Tibial nerve (tissue), 4 donors: ENCODE data around the gene MSI2. TPM values are rescaled to one million over a fixed set of nuclear protein-coding genes. Genes with fewer than 3 reads are reported as not detected.

ENCODE experiments used
- DNase-seq, 2 donors: peaks; one replicate each; pipeline ENCODE4 v3.0.0-alpha.2; 2019; ENCODE audit warnings: low spot score in 2 of 2
- H3K27ac ChIP-seq, 4 donors: fragments of 200-600 bp; sonication (generic) in 3 of 4; one replicate each; pipeline ENCODE4 v1.5.1; 2017 to 2019; ENCODE audit warnings: mild to moderate bottlenecking in 1 of 4
- H3K27me3 ChIP-seq, 2 donors: fragments of 200-600 bp; sonication (generic) in 1 of 2; one replicate each; pipeline versions ENCODE4 v1.5.1 to v1.6.0; 2017 to 2019
- H3K36me3 ChIP-seq, 3 donors: fragments of 200-600 bp; sonication (generic); one replicate each; pipeline ENCODE4 v1.5.1; 2018 to 2019
- H3K4me1 ChIP-seq, 4 donors: fragments of 200-600 bp; sonication (generic) in 3 of 4; one replicate each; pipeline ENCODE4 v1.5.1; 2017 to 2019
- H3K4me3 ChIP-seq, 4 donors: fragments of 200-600 bp; sonication (generic) in 3 of 4; one replicate each; pipeline ENCODE4 v1.5.1; 2017 to 2019; ENCODE audit warnings: mild to moderate bottlenecking in 1 of 4, moderate library complexity in 1 of 4
- H3K9me3 ChIP-seq, 4 donors: fragments of 200-600 bp; sonication (generic) in 3 of 4; one replicate each; pipeline ENCODE4 v1.5.1; 2017 to 2019
- CTCF ChIP-seq, 5 experiments: fragments of 200-600 bp in 3 of 5; fragments of 450-650 bp in 2 of 5; sonication (generic) in 3 of 5; IDR thresholded peaks; one replicate each; pipeline ENCODE4 v1.5.1; 2016 to 2019; ENCODE audit warnings: antibody characterized with exemption in 5 of 5, mild to moderate bottlenecking in 3 of 5, moderate library complexity in 2 of 5
- EP300 ChIP-seq, 2 donors: sonication (generic); formaldehyde crosslinking; IDR thresholded peaks; one replicate each; pipeline ENCODE4 v1.6.1; 2017; ENCODE audit warnings: antibody characterized with exemption in 2 of 2, mild to moderate bottlenecking in 1 of 2
- POLR2A ChIP-seq, 2 donors: fragments of 450-650 bp; IDR thresholded peaks; one replicate each; pipeline ENCODE4 v1.6.1; 2017; ENCODE audit warnings: antibody characterized with exemption in 2 of 2, mild to moderate bottlenecking in 2 of 2, moderate library complexity in 2 of 2
- WGBS, 2 donors: methylation state at CpG; one replicate each; pipeline ENCODE4 v1.1.5; 2018; 5-methylcytosine and 5-hydroxymethylcytosine counted together
- total RNA-seq, 4 donors: library from RNA; depleted of rRNA; stranded (reverse); fragments of >200 nt; gene quantifications; one replicate each; pipeline ENCODE4 v1.1.0, GENCODE V29; 2016

Gene MSI2
- total RNA-seq, 4 donors from 2014 or later: 11.5 to 18.3 (median 14.2) TPM

GRCh38 chr17:57251211-57251787 lies 5.0 kb upstream of the MSI2 start:
- Histone ChIP-seq H3K27me3 (no peaks in the 10 kb centered on the region), H3K4me3 (no peak overlapping the region), H3K27ac (no peak overlapping the region), H3K4me1 (peaks cover 0 to 9% (median 0%) of the 10 kb centered on the region in 4 donors), H3K36me3 (no peaks in the 10 kb centered on the region), H3K9me3 (peaks cover 0 to 23% (median 1%) of the 10 kb centered on the region in 4 donors)
- TF ChIP-seq EP300 (IDR thresholded peaks at IDR 0.05) (no peak), CTCF (IDR thresholded peaks at IDR 0.05) (no peak), POLR2A (IDR thresholded peaks at IDR 0.05) (no peak)
- DNase-seq: no peak
- 96 to 97% methylated on average over 1 of the region's 1 CpG for WGBS, 2 donors

GRCh38 chr17:57253362-57254065 lies 2.8 kb upstream of the MSI2 start:
- Histone ChIP-seq H3K4me3 (no peak overlapping the region), H3K27me3 (no peaks in the 10 kb centered on the region), H3K27ac (no peak overlapping the region), H3K9me3 (peaks cover 0 to 23% (median 1%) of the 10 kb centered on the region in 4 donors), H3K4me1 (peaks cover 0 to 17% (median 5%) of the 10 kb centered on the region in 4 donors), H3K36me3 (no peaks in the 10 kb centered on the region)
- DNase-seq: no peak
- TF ChIP-seq POLR2A (IDR thresholded peaks at IDR 0.05): no peak
- no peak for TF ChIP-seq EP300 (IDR thresholded peaks at IDR 0.05)
- TF ChIP-seq CTCF (IDR thresholded peaks at IDR 0.05): no peak
- WGBS, 2 donors: 60 to 65% methylated on average over 6 of the region's 6 CpGs

- H3K36me3 ChIP-seq: no peaks in the 10 kb centered on the region
- peak overlapping the region; percentile 88 to 96 (median 93) for H3K27ac ChIP-seq
- peak overlapping the region; percentile 70 to 97 (median 79) for H3K4me3 ChIP-seq
- H3K4me1 ChIP-seq: peaks cover 0 to 21% (median 7%) of the 10 kb centered on the region in 4 donors
- WGBS, 2 donors: 18 to 20% methylated on average over 16 of the region's 16 CpGs
- peaks cover 0 to 11% (median 1%) of the 10 kb centered on the region in 4 donors for H3K9me3 ChIP-seq
- no peaks in the 10 kb centered on the region for H3K27me3 ChIP-seq
- DNase-seq: no peak
- TF ChIP-seq EP300 (IDR thresholded peaks at IDR 0.05) (no peak), POLR2A (IDR thresholded peaks at IDR 0.05) (no peak), CTCF (IDR thresholded peaks at IDR 0.05) (no peak)
Measured at GRCh38 chr17:57255182-57255775, 1.0 kb upstream of the MSI2 start.

GRCh38 chr17:57256708-57257112 lies 387 bp downstream of the MSI2 start:
- H3K9me3 ChIP-seq: no peaks in the 10 kb centered on the region
- H3K4me1 ChIP-seq: peaks cover 0 to 21% (median 7%) of the 10 kb centered on the region in 4 donors
- peak in 1 of 2 donors; percentile 24 for DNase-seq
- peaks cover 0 to 3% (median 0%) of the 10 kb centered on the region in 3 donors for H3K36me3 ChIP-seq
- no peak for TF ChIP-seq EP300 (IDR thresholded peaks at IDR 0.05)
- TF ChIP-seq POLR2A (IDR thresholded peaks at IDR 0.05): no peak
- H3K27me3 ChIP-seq: no peaks in the 10 kb centered on the region
- H3K4me3 ChIP-seq: peak overlapping the region; percentile 70 to 97 (median 81)
- WGBS, 2 donors: 1 to 2% methylated on average over 31 to 34 of the region's 36 CpGs
- H3K27ac ChIP-seq: peak overlapping the region; percentile 71 to 96 (median 90)

GRCh38 chr17:57257195-57257894 lies 1.0 kb downstream of the MSI2 start:
- Histone ChIP-seq H3K27me3 (no peaks in the 10 kb centered on the region), H3K9me3 (no peaks in the 10 kb centered on the region), H3K36me3 (peaks cover 0 to 10% (median 0%) of the 10 kb centered on the region in 3 donors), H3K4me3 (peak overlapping the region; percentile 70 to 97 (median 81)), H3K4me1 (peaks cover 0 to 21% (median 7%) of the 10 kb centered on the region in 4 donors), H3K27ac (peak overlapping the region; percentile 71 to 96 (median 90))
- 1 to 2% methylated on average over 19 of the region's 19 CpGs for WGBS, 2 donors
- TF ChIP-seq POLR2A (IDR thresholded peaks at IDR 0.05) (no peak), CTCF (IDR thresholded peaks at IDR 0.05) (no peak), EP300 (IDR thresholded peaks at IDR 0.05) (no peak)
- DNase-seq: no peak
